GM19395 (cell line): ENCODE results near the gene DAAM1.

Experiments used
- ATAC-seq: cut with Tn5 transposase; IDR thresholded peaks from one replicate; pipeline ENCODE4 v1.9.1; 2021; ENCODE audit warnings: mild to moderate bottlenecking, moderate library complexity; ENCODE audit not compliant: unreplicated experiment

DAAM1 gene

GRCh38 chr14:59309291-59309900, 120.9 kb downstream of the DAAM1 start:
- ATAC-seq = no peak

DNA sequence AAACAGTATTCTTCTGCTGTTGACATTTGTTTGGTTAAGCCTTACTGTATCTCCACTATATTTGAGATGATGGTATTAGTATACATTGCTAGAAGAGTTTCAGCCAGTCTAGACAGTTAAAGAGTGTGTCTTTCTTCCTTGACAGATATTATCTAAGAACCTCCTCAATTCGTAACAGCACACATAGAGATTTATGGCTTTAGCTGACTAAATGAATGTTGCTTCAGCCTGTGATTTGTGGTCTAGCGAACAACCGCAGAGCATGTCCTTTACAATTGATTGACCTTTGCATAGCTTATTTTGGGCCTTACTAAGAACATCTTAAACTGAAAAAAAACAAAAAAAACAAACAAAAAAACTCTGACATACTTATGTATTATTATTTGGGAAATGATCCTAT, 122.2 kb downstream of the DAAM1 start:
- no peak for ATAC-seq

DNA sequence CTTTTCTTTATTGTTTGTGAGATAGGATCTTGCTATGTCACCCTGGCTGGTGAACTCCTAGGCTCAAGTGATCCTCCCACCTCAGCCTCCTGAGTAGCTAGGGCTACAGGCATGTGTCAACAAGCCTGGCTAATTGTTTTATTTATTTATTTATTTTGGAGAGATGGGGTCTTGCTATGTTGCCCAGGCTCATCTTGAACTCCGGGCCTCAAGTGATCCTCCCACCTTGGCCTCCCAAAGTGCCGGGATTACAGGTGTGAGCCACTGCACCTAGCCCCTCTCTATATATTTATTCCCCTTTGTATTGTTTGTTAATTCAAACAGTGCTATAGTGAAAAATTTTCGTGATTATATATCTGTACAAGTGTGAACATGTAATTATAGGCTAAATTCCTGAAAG, 123.3 kb downstream of the DAAM1 start:
- ATAC-seq = no peak

DNA sequence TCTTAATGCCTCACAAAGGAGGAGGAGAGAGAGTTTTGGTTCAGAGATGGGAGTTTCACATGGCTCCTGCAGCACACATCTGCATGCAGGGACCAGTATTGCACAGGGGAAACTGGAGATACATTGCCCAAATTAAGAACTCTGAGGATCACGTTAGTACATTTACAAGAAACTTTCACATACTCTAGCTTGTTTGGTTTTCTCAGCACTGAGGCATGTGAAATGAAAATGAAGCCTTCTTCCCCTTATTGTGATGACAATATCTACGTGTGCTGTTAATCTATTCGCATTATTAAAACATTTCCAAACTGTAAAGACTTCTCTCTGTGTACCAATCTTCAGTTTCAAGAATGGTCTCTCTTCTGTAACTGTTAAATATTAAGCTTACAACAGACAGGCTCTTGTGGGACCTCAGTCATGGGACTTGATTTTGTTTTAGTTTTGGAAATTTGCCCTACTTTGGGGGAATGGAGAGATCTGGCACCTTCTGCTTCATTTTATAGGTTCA, 124.7 kb downstream of the DAAM1 start:
- ATAC-seq = peak; percentile 79

DNA sequence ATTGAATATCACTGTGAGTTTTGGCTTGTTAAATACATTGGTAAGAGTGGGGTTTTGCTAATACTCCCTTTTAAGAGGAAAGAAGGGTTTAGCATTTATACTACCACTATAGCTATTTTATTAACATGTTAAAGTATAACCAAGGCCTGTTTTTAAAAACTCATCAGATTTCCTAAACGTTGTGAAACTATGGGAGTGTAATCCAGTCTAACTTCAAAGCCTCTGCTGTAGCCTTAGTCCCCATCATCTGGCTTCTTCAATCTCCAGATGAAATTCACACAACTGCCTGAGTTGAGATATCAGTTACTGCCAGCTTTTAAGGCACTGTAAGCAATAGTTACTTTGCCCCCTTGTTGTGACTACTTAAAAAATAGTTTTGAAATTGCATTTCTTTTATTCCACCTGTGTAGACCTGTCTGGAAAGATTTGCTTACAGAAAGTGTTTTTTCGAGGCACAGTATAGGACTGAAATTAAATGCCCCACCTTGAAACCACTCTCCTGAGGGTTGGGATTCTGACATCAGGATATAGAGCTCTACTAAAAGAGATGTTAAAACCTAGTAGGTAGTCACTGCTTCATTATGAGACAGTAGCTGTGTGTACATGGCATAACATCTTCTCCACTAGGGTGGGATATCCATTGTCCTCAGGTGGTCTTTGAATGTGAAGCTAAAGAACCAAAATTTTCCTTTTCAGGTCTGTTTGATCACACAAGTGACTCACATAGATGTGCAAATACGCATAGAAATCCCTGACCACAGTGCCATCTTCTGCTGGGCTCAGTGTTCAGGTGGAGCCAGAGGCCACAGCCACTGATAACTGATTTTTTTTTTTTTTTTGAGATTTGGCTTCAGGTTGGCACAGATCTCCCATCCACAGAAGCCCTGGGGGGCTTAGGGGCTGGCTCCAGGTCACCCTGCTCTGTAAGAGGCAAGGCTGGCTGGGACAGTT, 125.5 kb downstream of the DAAM1 start:
- no peak for ATAC-seq

DNA sequence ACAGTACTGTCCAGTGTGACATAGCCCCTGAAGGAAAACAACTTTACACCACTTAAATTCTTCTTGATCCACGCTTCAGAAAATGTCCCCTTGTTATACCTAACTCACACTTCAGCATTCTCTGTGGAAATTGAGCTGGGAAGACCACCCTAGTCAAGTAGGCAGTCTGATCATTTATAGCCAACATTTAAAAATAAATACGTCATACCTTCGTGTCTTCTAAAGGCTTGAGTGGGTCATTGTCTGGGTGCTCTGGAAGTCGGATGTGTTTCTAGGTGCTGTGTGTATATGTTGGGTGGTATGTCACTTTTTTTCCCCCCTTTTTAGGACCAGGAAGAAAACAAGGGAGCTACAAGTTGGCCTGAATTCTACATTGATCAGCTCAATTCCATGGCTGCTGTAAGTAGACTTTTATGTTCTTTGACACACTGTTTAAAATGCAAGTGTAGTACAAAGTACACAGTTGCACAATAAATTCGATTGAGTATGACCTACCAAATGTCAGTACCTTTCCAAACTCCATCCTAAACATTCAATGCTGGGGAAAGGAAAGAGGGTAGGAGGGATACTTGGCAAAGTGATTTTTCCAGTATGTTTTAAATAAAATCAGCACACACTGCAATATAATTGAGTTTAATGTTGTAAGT, 126.6 kb downstream of the DAAM1 start:
- no peak for ATAC-seq

DNA sequence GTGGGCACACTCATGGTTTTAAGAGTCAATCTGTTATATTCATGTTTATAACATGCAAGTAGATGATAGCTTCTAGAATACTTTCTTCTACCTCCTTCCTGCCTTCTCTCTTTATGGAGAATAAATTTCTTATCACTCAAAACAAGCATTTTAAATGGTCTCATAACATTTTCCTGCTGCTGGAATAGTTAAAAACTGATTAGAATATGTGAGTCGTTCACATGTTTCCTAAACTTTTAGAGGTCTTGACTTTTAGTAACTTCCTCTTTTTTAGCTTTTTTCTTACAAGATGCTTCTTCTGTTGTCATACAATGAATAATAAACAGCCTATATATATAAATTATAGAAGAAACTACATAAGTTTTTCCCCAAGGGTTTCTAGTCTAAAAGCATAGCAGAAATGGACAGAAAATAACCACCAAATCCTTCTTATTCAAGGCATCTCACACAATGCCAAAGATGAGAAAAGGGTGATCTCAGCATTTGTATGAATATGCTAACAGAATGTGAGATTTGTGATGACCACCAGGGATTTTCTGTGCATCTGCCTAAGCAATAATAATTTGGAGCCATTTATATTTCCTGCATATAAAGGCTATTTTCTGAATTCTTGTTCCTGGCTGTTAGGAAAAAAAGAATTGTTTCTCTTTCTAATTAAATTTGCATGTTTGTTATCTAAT, 127.8 kb downstream of the DAAM1 start:
- no peak for ATAC-seq

DNA sequence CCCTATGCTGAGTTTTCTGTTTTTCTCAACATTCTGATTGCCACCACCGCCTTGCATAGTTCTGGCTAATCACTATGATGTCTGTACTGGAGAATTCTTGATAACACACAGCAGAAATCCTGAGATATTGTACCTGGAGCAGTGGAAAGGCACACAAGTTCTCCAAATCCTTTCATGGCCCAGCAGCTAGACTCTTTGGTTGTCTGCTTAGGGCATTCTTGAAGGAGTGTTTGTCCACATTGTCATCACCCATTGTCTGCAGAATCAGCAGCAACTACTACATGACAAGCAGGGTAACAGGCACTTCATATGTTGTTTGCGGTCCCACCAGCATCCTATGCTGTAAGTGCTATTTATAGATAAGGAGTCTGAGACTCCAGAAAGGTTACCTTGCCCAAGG, 128.9 kb downstream of the DAAM1 start:
- ATAC-seq = no peak

DNA sequence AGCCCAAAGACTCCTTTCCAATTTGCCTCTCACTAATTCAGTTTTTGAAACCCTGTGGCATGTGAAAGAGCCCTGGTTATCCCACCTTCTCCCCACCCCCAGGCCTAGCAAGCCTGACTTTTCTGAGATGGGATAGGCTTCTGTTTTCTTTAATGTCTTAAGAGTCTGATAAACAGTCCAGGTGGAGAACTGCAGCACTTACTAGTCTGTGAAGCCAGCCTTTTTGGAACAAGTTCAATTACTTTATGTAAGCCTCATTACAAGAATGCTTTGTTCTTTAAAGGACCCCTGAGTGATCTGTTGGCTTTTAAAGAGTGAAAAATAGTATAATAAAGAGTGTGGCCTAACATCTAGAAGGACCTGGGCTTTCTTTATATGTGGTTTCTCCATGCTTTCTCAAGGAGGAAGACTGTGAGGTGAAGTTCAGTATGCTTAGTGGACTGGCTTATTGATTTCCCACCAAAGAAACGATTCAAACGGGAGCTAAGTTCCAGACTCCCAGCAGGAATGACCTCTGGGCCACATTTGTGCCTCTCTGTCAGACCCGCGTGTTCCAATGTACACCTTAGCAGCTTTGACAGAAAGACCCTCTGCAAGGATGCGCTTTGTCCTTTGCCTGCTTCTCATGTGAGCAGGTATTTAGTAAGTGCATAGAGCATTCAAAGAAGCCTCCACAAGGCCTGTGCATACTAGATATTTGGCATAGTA, 129.5 kb downstream of the DAAM1 start:
- ATAC-seq = no peak

DNA sequence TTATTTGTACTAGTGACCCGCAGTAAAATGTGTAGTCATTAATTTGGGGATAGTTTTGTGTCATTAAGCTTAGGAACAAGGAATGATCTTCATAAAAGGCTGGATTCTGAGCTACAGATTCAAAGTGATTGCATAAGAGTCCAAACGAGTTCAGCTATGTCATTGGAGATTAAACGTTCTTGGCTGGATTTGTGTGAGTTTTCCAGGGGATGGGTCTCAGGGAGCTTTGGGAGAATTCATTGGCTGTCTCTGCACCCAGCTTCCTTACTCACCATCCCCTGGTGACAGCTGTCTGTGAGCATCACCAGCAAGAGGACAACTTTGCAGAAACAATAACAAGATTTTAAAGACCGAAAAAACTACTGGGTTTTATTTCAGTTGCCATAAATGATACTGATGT, 130.4 kb downstream of the DAAM1 start:
- no peak for ATAC-seq

DNA sequence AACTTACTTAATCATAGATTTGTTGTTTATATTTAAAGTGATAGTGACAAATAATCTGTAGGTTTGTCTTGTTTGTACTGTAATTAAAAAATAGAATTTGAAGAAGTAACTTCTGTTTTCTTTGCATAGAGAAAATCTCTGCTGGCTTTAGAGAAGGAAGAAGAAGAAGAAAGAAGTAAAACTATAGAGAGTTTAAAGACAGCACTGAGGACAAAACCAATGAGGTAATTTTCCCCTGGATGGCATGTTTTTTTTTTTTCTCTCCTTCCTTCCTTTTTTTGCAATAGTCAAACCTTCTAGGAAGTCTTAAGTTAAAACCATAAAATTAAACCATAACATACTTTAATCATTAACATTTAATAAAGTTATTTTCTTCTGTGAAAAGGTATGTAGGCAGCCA, 131.9 kb downstream of the DAAM1 start:
- no peak for ATAC-seq

GRCh38 chr14:59320763-59321625, 132.5 kb downstream of the DAAM1 start:
- ATAC-seq = no peak

- no peak for ATAC-seq
These were observed 133.1 kb downstream of the DAAM1 start for GRCh38 chr14:59321626-59321949.

GRCh38 chr14:59325906-59326305, 137.4 kb downstream of the DAAM1 start:
- no peak for ATAC-seq

- no peak for ATAC-seq
These were observed 140.0 kb downstream of the DAAM1 start for GRCh38 chr14:59328454-59328853.

GRCh38 chr14:59330455-59330854, 142.0 kb downstream of the DAAM1 start:
- ATAC-seq = peak; percentile 98

- no peak for ATAC-seq
These were observed 142.8 kb downstream of the DAAM1 start for GRCh38 chr14:59331217-59331616.

- ATAC-seq = no peak
These were observed 144.3 kb downstream of the DAAM1 start for GRCh38 chr14:59332727-59333126.

- ATAC-seq = no peak
These were observed 144.8 kb downstream of the DAAM1 start for GRCh38 chr14:59333235-59333634.

DNA sequence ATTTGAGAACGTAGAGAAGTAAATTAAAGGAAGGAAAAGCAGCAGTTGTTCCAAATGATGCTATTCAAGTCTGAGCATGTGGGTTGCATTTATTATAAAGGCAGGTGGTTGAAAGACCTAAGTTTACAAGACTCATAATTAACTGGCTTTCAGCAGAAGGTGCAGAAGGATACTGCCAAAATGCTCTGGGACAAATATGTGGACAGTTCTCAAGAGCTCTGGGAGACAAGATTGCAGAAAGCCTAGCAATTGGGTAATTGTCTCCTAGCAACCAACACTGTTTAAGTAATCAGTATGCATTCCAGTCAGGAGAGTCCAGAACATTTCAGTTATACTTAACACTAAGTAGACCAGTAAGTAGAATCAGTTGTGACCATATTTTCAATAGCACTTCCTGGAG, 145.2 kb downstream of the DAAM1 start:
- ATAC-seq = no peak
